AG10803 (cell line): ENCODE data around the gene FBXW9.

ENCODE experiments used
- DNase-seq: peaks from one replicate; pipeline ENCODE4 v3.0.0; 2010; ENCODE audit warnings: low read depth
- H3K4me3 ChIP-seq: 2 replicates; pipeline ENCODE4 v1.5.1; 2011; ENCODE audit warnings: mild to moderate bottlenecking, low read length, control low read depth
- CTCF ChIP-seq: conservative IDR thresholded peaks from 2 replicates; pipeline ENCODE4 v1.5.1; 2011; ENCODE audit warnings: mild to moderate bottlenecking, low read length, control low read depth, inconsistent platforms

FBXW9 gene

GRCh38 chr19:12676384-12676792 is 20.0 kb downstream of the FBXW9 start:
- peak; percentile 90 for TF ChIP-seq CTCF
- peak; percentile 67 for DNase-seq
- H3K4me3 ChIP-seq: no peak overlapping the region

DNA sequence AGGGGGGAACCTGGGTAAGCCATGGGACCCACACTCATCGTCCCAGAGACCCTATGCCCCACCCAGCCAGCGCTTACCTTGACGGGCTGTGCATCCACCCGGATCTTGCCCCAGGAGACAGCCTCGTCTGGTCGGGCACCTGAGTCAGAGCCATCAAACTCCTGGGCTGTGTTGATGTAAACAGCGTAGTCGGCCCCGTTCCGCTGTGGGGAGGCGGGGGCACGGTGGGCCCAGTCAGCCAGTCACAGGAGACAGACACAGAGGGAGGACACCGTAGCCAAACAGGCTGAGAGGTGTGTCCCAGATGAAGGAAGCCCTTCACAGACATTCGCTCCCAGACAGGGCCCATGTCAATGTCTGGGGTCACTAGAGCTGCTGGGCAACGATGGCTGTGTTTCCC is 20.5 kb downstream of the FBXW9 start:
- no peak for DNase-seq
- H3K4me3 ChIP-seq: no peak overlapping the region
- no peak for TF ChIP-seq CTCF

GRCh38 chr19:12675399-12675798 is 21.0 kb downstream of the FBXW9 start:
- no peak for TF ChIP-seq CTCF
- DNase-seq: no peak
- no peak overlapping the region for H3K4me3 ChIP-seq

DNA sequence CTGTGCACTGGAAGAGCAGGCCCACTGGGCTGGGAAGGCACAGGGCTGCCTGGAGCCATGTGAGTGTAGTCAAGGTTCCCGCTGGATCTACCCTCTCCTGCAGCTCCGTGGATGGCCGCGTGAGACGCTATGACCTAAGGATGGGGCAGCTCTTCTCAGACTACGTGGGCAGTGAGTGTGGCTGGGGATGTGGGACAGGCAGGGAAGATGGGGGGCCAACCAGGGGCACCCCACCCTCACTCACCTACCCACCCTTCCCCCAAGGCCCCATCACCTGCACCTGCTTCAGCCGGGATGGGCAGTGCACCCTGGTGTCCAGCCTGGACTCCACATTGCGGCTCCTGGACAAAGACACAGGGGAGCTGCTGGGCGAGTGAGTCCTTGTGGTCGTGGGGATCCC is 23.7 kb downstream of the FBXW9 start:
- no peak for DNase-seq
- no peak overlapping the region for H3K4me3 ChIP-seq
- TF ChIP-seq CTCF: no peak

- DNase-seq: no peak
- H3K4me3 ChIP-seq: peak overlapping the region; percentile 95
- no peak for TF ChIP-seq CTCF
Measured at GRCh38 chr19:12670159-12670928, 26.1 kb downstream of the FBXW9 start.

- peak; percentile 84 for DNase-seq
- TF ChIP-seq CTCF: no peak
Measured at GRCh38 chr19:12669270-12670158, 26.9 kb downstream of the FBXW9 start.

DNA sequence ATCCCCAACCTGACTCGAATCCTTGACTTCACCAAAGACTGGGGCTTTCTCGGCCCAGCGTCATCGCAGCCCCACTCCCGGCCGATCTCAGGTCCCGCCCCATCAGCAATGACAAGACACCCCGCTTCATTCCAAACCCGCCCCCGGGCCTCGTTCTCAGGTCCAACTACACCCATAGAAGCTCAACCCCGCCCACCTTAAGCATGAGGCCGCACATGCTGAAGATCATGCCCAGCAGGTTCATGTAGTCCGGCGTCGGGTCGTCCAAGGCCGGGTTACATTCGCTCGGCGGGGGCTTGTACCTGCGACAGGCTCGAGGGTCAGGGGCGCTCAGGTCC is 27.5 kb downstream of the FBXW9 start:
- TF ChIP-seq CTCF: no peak
- peak; percentile 64 for DNase-seq
- H3K4me3 ChIP-seq: peak overlapping the region; percentile 95

More at GRCh38 chr19:12669270-12670158, 26.9 kb downstream of the FBXW9 start:
- peak overlapping the region; percentile 95 for H3K4me3 ChIP-seq
